ENCODE data around the gene PCID2.

Gene PCID2

GRCh38 chr13:113209336-113209758 lies 878 bp upstream of the PCID2 start, which contains the start of gene CUL4A:
Gene CUL4A, plus strand, starts transcription at chr13:113209613. Its CDS starts 15 bp downstream, at chr13:113209628.
- H3K4me3 ChIP-seq (ENCODE audit: low read depth, low read length), result peak within 1 kb of the TSS; percentile 95
- TF ChIP-seq CTCF (IDR thresholded peaks at IDR 0.05; ENCODE audit: borderline replicate concordance, insufficient read depth, low read depth, low read length), result no peak

GRCh38 chr13:113207890-113208420 lies 514 bp downstream of the PCID2 start:
- TF ChIP-seq CTCF (IDR thresholded peaks at IDR 0.05; ENCODE audit: borderline replicate concordance, insufficient read depth, low read depth, low read length), result no peak
- peak overlapping the region; percentile 95 for H3K4me3 ChIP-seq (ENCODE audit: low read depth, low read length)

- no peak for TF ChIP-seq CTCF (IDR thresholded peaks at IDR 0.05; ENCODE audit: borderline replicate concordance, insufficient read depth, low read depth, low read length)
These were observed 1.0 kb downstream of the PCID2 start for GRCh38 chr13:113207460-113207859.

GRCh38 chr13:113205428-113205931 lies 3.0 kb downstream of the PCID2 start:
- TF ChIP-seq CTCF (IDR thresholded peaks at IDR 0.05; ENCODE audit: borderline replicate concordance, insufficient read depth, low read depth, low read length), result no peak
- H3K4me3 ChIP-seq (ENCODE audit: low read depth, low read length), result no peak overlapping the region

More at GRCh38 chr13:113207460-113207859, 1.0 kb downstream of the PCID2 start:
- peak overlapping the region; percentile 95 for H3K4me3 ChIP-seq (ENCODE audit: low read depth, low read length)

- TF ChIP-seq CTCF (IDR thresholded peaks at IDR 0.05; ENCODE audit: borderline replicate concordance, insufficient read depth, low read depth, low read length), result no peak
These were observed 4.1 kb downstream of the PCID2 start for GRCh38 chr13:113204378-113204734.

GRCh38 chr13:113203507-113204377 lies 4.7 kb downstream of the PCID2 start:
- H3K4me3 ChIP-seq (ENCODE audit: low read depth, low read length), result no peak overlapping the region
- no peak for TF ChIP-seq CTCF (IDR thresholded peaks at IDR 0.05; ENCODE audit: borderline replicate concordance, insufficient read depth, low read depth, low read length)

More at GRCh38 chr13:113204378-113204734, 4.1 kb downstream of the PCID2 start:
- no peak overlapping the region for H3K4me3 ChIP-seq (ENCODE audit: low read depth, low read length)

Measured in GM12875 (cell line).